GM21390 (cell line): ENCODE results near the gene CHCHD3.

Experiments
- ATAC-seq: cut with Tn5 transposase; IDR thresholded peaks from one replicate; pipeline ENCODE4 v1.9.1; 2021; ENCODE audit not compliant: unreplicated experiment

The CHCHD3 gene

DNA sequence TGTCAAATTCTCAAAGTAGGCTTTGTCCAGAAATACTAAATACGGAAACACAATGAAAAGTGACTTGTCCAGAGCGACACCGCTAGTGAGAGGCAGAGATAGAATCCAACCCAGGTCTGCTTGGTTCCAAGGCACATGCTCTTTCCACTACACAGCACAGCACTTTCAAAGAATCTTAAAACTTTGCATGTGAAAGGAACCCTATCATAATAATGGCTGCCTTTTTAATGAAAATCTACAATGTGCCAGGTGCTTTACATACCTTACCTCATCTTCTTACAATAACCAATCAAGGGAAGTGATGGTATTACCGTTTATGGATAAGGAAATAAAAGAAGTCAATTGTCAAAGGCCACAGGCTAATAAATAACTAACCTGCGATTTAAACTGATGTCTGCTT lies 2.6 kb downstream of the CHCHD3 start:
- no peak for ATAC-seq

DNA sequence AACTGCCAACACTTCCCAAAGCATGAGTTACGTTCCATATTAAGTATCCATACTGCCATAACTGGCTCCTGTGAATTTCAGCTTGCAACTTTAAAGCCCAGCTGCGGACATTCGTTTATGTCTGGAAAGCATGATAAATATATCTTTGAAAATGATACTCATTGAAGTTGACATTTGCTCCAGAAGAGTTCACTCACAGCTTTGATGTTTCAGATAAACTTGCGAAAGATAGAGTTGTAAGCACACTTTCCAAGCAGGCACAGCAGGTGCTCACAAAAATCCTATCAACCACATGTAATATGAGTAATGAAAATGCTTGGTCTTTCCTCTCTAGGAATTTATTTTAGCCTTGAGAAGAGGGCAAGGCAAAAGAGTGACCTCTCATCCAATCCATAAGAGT lies 4.5 kb downstream of the CHCHD3 start:
- ATAC-seq: no peak

DNA sequence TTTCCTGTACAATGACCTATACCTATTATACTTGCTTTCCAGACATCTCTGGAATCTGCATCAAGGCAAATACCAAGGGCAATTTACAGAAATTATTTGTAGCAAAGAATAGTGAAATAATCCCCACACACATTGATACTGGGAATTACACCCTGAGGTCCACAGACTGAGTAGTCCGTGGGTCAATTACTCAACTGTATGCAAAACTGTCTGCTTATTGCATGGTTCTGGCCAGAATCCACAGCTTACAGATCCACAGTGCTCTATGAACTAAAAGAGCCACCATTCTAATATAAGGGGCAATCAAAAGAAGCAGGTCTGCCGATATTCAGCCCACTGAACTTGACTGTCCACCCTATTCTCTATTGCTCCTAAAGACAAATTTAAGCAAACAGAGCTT lies 5.7 kb downstream of the CHCHD3 start:
- ATAC-seq: no peak

DNA sequence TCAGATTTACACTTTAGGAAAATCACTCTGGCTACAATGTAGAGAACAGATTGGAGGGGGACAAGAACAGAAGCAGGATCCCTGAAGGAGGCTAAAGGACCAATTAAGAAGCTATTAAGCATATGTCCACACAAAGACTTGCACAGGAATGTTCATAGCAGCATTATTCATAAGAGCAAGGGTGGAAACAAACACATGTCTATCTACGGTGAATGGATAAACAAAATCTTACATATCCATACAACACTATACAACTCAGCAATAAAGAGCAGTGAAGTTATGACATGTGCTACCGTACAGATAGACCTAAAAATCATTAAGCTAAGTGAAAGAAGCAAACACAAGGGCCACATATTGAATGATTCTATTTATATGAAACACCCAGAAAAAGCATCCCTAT lies 10.4 kb downstream of the CHCHD3 start:
- no peak for ATAC-seq

DNA sequence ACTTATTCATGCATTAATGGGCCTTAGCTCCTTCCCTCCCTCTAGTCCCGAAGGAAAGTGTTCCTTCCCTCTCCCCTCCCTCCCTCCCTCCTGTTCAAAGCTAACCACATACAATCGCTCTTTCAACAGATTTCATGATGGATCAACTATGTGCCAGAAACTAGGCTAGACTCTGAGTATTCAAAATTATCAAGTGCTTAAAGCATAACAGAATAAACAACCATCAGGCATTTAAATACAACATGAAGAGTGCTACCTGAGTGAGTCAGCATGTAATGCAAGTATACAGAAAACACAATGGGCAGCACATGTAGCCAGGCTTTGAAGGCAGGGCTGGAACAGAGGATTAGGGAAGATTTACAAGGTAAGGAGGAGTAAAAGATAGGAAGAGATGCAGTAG lies 11.3 kb downstream of the CHCHD3 start:
- ATAC-seq: no peak

DNA sequence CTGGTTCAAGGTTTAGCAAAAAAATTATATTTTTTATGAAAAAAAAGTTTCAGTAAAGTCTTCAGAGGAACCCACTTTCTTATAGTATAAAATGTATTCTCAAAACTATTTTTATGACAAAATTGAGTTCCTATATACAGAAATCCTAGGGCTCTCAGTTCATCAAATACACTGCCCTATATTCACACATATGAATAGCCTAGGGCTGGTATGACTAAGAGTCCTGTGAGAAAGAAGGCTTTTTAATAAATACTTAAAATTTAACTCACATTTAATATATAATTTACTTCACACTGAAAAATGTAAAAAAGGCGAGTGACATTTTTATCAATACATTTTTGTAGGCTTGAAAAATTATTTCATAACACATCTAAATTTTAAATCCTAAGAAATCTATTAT lies 16.6 kb downstream of the CHCHD3 start:
- no peak for ATAC-seq

DNA sequence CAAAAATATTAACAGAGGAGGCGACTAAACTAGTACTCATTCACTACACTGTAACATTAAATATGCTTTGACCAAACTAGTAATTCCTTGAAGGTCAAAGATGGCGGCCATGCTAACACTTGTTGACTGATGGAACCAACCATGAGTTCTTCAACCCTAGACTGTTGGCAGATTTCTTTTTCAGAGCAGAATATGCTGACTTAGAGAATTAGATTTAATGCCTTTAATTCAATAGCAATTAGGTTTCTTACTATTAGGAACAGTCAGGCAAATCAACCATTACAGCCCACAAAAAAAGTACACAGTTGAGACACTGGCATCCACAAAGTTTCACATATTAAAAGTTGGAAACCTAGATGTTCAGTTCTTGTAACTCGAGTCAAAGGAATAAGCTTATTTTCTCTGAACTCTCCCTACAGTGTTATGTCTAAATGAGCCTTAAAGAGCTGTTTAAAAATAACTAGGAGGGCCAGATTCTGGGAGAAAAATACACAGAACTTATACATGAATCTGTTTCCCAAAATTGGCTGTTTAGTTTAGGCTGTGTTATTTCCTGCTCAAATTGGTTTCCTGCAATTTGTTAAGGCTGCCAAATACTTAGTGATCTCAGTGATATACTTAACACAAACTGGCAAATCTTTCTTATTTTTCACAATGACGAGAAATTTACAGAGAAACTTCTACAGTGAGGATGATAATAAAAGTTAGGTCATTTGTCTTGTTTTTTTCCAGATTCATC lies 17.6 kb downstream of the CHCHD3 start:
- no peak for ATAC-seq

DNA sequence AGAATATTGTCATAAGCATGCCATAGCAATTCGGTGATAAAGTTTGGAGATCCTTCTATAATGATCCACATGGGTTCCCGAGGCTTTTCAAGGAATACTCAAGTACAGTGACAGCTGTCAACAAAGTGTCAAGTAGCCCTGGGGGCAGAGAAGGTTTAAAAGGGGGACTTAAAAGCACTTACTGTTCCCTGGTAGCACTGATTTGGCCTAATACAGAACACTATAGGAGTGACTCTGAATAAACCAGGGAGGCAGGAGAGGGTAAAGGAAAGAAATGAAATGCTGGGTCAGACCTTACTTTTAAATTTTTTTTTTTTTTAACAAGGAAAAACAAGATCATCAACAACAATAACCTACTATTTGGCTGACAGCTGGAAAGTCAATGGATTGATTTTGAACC lies 20.1 kb downstream of the CHCHD3 start:
- ATAC-seq: no peak

DNA sequence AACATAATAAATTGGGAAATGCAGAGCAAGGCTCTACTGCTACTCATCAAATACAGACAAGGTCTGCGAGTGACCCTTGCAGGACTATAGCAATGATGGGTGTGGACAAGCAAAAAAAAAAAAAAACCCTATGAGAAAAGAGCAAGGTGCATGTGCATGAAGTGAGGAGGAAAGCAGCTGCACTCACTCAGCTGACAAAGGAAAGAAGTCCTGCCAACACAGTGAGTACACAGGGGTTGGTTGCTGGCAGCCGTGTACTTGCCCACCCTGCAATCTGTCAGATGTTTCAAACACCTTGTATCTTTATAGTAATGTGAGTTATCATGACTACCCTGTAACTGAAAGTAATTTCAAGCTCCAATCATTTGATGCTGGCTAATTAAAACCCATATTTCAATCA lies 20.5 kb downstream of the CHCHD3 start:
- ATAC-seq: no peak

DNA sequence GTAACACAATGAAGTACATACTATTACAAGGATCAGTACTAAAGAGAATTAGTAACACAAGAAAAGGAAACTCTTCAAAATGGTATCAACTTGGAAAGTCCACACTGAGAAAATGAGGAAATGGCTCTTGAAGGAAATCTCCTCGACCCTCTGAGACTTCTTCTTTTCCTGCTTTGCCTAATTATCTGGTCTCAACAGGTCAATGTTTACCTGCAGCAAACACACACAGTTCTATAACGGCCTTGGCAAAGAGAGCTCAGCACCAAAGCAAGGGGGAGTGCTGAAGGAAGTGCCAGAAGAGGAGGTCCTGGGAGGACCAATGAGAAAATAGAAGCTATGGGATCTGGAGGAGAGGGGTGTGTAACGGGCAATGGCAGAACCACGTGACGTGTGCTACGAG lies 21.9 kb downstream of the CHCHD3 start:
- ATAC-seq: no peak

DNA sequence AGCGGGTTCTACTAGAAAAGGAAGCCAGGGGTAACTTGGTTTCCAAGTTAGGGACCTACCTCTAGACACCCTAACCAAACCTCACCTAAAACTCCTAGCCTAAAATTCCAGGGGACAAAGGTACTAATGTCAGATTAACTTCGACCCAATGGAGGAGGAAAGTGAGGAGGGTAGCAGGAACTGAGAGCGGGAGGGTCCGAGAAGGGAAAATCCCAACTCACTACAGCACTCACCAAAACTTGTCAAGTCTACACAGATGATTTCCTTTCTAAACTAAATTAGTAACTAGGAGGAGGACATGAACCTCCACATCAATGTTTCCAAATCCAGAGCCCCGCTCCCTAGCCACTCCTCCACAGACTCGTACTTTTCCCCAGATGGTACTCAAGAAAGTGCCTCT lies 22.6 kb downstream of the CHCHD3 start:
- no peak for ATAC-seq

DNA sequence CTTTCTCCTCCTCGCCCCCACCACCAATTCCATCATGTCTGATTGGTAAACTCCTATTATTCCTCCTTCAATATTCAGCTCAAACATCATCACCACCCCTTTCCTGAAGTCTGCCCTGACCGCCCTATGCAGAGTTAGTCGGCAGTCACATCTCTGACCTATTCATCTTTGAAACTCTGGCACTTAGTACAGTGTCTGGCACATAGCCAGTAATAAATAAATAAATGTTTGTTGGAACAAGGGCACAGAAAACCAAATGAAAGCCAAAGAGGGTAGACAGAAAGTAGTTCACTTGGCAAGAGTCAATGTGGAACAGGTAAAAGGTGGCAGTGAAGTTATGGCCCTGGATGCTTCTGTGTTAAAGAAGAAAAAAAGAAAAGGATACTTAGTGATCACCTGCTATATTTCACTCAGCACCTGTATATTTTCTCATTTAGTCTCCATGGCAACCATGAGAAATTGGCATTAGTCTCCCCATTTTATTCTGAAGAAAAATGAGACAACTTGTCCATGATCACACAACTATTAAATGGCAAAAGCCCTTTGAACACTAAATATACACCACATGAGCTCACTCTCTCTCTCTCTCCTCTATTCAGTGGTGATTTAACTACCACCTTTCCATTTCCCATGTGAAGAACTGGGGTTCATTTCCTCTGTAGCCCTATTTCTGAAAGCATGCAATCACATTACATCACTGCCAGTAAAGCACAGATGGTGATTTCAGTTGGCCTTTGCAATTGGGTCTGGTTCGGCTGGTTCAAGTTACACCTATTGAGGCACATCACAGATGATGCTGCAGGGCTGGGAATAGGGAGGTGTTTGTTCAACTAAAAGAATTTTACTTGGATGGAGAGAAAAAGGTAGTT lies 25.3 kb downstream of the CHCHD3 start:
- no peak for ATAC-seq

DNA sequence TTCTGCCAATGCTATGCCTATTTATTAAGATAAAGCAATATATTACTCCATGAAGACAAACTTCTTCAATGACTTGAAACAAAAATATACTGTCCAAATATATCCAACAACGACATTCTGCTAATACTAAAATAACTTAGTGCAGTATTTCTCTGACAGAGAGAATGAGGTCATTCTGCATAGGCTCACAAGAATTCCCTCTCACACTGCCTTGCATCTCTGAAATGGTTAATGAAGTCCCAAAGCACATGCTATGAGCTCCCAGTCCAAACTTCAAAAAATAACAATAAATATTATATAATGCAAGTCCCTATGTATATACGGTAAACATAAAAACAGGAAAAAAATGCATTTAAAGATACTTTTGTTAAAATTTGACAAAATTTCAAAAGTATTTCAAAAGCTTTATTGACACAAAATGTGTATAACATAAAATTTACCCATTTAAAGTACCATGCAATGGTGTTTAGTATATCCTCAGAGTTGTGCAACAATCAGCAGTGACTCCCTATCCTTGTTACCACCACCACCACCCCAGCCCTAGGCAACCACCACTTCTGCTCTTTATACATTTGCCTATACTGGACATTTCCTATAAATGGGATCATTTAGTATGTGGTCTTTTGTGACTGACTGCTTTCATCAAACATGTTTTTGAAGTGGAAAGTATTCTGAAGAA lies 27.6 kb downstream of the CHCHD3 start:
- no peak for ATAC-seq

DNA sequence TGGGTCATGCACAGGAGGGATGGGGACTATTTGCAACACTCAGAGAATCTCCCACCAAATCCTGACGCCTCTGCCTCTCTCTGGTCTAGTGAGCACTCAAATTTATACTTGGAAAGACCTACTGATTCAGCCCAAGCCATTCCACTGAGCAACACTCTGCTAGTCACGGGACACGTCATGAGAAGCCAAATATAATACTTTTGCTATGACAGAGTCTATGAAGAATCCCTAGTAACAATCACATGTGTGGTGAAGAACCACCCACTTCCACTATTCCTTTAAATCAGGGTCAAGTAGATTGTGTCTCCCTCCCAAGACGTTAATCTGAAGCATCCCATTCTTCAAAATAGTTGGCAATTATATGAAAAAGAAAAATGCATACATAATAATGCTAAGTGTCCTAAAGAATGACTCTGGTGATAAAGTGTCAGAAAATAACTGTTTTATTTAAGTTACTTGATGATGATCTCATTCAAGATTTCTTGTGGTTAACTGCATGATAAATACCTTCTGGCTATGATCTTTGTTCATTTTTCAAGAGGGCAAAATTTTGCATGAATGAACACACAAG lies 28.5 kb downstream of the CHCHD3 start:
- no peak for ATAC-seq

DNA sequence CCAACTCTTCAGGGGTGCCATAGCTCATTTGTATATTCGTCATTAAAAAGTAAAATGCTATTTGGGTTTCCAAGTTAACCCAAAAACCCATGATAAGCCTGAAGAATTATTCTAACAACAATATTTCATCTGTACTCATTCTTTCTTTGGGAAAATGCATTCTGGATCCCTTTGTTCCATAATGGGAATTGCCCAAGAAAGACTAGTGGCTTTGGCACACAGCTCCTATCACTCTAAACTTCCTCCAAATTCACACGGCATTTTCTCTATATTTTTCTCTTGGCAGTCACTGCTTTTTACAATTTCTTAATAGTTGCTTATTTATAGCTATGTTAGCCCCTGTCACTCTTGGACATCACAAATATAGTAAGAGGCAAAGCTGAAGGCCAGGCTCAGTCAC lies 29.1 kb downstream of the CHCHD3 start:
- no peak for ATAC-seq

DNA sequence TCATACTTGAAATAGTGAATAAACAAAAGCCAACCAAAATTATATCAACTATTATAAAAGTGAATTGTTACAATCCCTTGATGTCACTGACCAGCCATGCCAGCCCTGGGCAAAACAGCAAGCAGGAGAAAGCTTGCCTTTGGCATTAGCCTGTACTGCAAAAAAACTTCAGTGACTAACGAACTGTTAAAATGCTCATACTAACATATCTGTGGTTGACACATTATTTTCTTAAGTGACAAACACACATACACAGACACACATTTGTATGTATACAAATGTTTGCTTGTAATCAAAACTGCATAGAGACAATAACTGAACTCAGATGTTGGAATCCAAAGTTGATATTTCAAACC lies 29.5 kb downstream of the CHCHD3 start:
- ATAC-seq: no peak

DNA sequence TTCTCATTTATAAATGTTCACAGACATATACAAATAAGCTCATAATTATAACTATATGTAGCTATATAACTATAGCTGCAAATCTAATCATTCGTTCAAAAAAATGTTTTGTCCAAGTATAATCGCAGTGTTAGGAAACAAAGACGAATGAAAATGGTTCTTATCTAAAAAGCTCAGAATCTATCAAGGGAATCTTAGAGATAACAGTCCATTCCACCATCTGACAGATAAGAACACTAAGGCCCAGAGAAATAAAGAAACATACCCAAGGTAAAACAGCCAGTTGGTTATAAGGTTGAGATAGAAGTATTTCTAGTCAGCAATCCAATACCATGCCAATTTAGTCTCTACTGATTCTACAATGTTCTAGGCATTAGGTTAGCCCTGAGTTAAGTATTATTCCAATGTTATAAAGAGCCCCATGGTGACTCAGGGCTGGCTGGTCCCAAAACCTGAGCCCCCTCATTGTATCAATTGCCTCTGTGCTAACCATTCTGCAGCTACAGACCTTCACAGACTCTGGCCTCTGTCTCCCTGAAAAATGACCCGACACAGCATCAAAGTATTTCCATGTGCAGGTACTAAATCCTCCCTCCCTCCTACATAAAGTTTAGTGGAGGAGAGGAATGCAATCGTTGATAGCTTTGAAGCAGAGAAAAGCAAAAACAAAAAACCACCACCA lies 30.0 kb downstream of the CHCHD3 start:
- no peak for ATAC-seq

DNA sequence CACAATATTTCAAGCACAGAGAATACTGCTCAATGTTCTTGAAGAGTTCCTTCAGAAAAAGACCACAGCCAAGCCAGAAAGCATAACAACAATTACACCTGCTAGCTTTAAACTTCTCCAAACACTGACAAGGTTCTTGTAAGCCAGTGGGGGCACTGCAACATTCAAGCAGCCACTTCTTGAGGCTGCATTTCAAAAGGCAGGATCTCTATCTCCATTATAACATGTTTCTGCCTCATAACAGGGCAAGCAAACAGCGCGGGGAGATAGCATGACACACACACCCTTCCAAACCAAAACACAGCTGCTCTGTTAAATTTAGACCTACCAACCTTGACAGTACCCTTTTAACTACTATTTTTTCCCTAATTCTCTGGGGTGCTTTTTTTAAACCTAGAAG lies 30.8 kb downstream of the CHCHD3 start:
- ATAC-seq: no peak

DNA sequence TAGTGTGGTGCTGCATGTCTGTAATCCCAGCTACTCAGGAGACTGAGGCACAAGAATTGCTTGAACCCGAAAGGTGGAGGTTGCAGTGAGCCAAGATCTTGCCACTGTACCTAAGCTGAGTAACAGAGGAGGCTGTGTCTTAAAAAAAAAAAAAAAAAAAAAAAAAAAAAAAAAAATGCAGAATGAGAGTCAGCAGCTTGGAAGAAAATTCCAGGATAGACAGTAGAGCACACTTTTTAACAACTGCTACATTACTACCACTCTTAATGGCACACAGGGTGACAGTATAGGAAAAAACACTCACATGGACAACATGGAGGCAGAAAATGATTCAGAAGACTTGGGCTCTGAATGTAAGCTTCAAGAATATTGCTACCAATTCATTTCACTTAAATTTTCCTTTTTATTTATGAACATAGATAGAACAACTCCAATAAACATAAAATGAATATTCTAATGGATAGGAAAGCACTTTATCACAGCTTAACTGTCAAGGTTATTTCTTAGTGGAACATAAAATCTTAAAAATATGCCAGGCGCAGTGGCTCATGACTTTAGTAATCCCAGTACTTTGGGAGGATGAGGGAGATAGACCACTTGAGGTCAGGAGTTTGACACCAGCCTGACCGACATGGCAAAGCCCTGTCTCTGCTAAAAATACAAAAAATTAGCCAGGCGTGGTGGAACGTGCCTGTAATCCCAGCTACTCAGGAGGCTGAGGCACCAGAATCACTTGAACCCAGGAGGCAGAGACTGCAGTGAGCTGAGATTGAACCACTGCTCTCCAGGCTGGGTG lies 31.5 kb downstream of the CHCHD3 start:
- no peak for ATAC-seq

DNA sequence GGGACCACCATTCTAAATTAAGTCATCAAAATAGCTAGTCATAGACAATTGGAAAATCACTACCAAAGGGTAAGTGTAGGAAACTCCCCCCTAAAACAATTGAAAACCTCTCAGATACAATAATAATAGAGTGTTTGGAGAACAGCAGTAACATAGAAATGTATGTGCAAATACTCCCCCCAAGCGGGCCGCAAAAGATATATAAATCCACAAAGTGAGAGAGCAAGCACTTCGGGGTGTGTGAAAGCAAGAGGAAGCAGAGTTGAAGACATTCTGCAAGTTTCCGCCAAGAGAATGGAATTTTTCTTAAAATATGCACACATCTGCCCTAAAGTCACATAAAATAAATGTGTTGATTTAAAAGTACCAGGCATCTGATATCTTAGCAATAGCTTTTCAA lies 33.3 kb downstream of the CHCHD3 start:
- no peak for ATAC-seq
